NB4 (cell line): ENCODE measurements around the gene PTPRK.

ENCODE experiments used
- DNase-seq: peaks from one replicate; pipeline ENCODE4 v3.0.0; 2010; ENCODE audit warnings: low read depth
- H3K4me3 ChIP-seq: one replicate; pipeline ENCODE4 v1.5.1; 2011; ENCODE audit warnings: mild to moderate bottlenecking, low read depth, low read length, moderate library complexity
- CTCF ChIP-seq: IDR thresholded peaks from one replicate; pipeline ENCODE4 v1.5.1; 2012; ENCODE audit warnings: low read depth, low read length
- MAX ChIP-seq: IDR thresholded peaks from 2 replicates; pipeline ENCODE4 v1.6.1; 2011; ENCODE audit warnings: low read depth, low read length
- MYC ChIP-seq: IDR thresholded peaks from 2 replicates; pipeline ENCODE4 v1.6.1; 2011; ENCODE audit warnings: low read depth, low read length
- POLR2A ChIP-seq: IDR thresholded peaks from 2 replicates; pipeline ENCODE4 v1.6.1; 2011; ENCODE audit warnings: mild to moderate bottlenecking; ENCODE audit not compliant: insufficient read length; ENCODE audit errors: extremely low read depth

The PTPRK gene

GRCh38 chr6:128422200-128422599, 98.2 kb downstream of the PTPRK start:
- no peak overlapping the region for H3K4me3 ChIP-seq
- DNase-seq, result no peak
- no peak for TF ChIP-seq CTCF
- no peak for TF ChIP-seq MYC
- TF ChIP-seq POLR2A, result no peak
- TF ChIP-seq MAX, result no peak

GRCh38 chr6:128421788-128422187, 98.6 kb downstream of the PTPRK start:
- H3K4me3 ChIP-seq, result no peak overlapping the region
- no peak for TF ChIP-seq MYC
- TF ChIP-seq MAX, result no peak
- no peak for TF ChIP-seq CTCF
- no peak for TF ChIP-seq POLR2A
- DNase-seq, result no peak

GRCh38 chr6:128417698-128418097, 102.7 kb downstream of the PTPRK start:
- TF ChIP-seq MAX (no peak), MYC (no peak), CTCF (no peak), POLR2A (no peak)
- no peak overlapping the region for H3K4me3 ChIP-seq
- no peak for DNase-seq

GRCh38 chr6:128415387-128415786, 105.0 kb downstream of the PTPRK start:
- TF ChIP-seq MAX (no peak), CTCF (no peak), MYC (no peak), POLR2A (no peak)
- H3K4me3 ChIP-seq, result no peak overlapping the region
- DNase-seq, result no peak

- DNase-seq, result no peak
- TF ChIP-seq MAX, result no peak
- no peak for TF ChIP-seq POLR2A
- TF ChIP-seq CTCF, result no peak
- TF ChIP-seq MYC, result no peak
- H3K4me3 ChIP-seq, result no peak overlapping the region
Observed at GRCh38 chr6:128414943-128415342, 105.5 kb downstream of the PTPRK start.

- TF ChIP-seq CTCF (no peak), MYC (no peak), POLR2A (no peak), MAX (no peak)
- no peak for DNase-seq
- no peak overlapping the region for H3K4me3 ChIP-seq
Observed at GRCh38 chr6:128413291-128413690, 107.1 kb downstream of the PTPRK start.
